ENCODE data around the gene DLX3.
"Not testable (repeated sequence)": the region's sequence is repeated elsewhere in the genome, so short reads cannot be mapped to it uniquely, and the experiment has no call there.

The DLX3 gene

DNA sequence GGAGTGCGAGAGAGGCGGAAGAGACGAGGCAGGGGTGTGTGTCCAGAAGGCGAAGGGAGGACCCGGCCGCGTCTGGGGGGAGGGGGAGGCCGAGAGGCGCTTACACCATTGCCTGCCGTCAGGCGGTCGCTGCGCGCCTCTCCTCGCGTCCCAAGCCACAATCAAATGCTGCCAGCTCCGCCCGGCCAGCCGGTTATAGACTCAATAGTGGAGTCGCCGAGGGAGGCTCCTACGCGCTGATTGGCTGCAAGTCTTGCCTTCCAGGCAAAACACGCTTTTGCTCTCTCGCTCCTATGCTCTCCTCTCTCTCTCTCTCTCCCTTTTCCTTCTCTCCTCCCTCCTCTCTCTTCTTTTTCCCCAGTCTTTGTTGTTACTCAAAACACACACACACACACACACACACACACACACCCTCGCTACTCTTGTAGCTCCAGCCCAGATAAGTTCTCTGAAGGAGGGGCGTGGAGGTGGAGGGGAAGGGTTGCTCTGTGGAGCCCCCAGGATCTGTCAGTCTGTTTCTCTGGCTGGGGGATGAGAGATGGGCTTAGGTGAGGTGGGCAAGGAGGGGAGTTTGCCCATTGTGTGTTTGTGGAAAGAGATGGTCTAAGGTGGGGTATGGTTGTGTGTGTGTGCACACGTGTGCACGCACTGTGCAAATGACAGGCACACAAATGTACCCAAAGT is at the start of gene DLX3:
Gene DLX3 (minus strand): TSS at position 170 of the 684 bp plus-strand sequence. CDS start 226 bp downstream, outside the sequence.
- no peak for DNase-seq (ENCODE audit: low spot score)

GRCh38 chr17:50044483-50044882 is 49.5 kb upstream of the DLX3 start:
- no peak for DNase-seq (ENCODE audit: low spot score)

GRCh38 chr17:50043290-50044148 is 48.5 kb upstream of the DLX3 start:
- no peak for DNase-seq (ENCODE audit: low spot score)

DNA sequence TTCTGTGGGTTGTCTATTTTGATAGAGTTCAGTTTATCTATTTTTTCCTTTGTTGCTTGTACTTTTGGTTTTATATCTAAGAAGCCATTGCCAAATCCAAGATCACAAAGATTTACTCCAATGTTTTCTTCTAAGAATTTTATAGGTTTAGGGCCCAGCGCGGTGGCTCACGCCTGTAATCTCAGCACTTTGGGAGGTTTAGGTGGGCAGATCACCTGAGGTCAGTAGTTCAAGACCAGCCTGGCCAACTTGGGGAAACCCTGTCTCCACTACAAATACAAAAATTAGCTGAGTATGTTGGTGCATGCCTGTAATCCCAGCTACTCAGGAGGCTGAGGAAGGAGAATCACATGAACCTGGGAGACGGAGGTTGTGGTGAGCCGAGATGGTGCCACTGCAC is 47.2 kb upstream of the DLX3 start:
- no peak for DNase-seq (ENCODE audit: low spot score)

GRCh38 chr17:50040496-50040895 is 45.5 kb upstream of the DLX3 start:
- not testable (repeated sequence) for DNase-seq (ENCODE audit: low spot score)

DNA sequence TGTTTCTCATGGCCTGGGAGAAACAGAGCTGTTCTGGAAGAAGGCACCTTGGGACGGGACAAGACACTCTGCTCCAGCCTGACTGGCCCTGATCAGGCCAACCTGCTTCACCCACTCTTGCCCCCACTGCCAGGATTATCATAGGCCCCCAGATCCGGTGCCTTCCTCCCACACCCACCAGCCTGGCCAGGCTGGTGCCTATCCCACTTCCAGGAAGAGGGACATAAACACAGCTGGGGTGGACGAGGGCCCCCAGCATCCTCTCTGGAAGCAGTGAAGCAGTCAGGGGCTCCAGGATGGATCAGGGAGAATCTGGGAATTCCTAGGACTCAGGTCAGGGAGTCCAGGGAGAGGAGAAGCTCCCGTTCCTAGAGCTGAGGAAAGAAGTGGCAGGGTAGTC is 44.0 kb upstream of the DLX3 start:
- no peak for DNase-seq (ENCODE audit: low spot score)

DNA sequence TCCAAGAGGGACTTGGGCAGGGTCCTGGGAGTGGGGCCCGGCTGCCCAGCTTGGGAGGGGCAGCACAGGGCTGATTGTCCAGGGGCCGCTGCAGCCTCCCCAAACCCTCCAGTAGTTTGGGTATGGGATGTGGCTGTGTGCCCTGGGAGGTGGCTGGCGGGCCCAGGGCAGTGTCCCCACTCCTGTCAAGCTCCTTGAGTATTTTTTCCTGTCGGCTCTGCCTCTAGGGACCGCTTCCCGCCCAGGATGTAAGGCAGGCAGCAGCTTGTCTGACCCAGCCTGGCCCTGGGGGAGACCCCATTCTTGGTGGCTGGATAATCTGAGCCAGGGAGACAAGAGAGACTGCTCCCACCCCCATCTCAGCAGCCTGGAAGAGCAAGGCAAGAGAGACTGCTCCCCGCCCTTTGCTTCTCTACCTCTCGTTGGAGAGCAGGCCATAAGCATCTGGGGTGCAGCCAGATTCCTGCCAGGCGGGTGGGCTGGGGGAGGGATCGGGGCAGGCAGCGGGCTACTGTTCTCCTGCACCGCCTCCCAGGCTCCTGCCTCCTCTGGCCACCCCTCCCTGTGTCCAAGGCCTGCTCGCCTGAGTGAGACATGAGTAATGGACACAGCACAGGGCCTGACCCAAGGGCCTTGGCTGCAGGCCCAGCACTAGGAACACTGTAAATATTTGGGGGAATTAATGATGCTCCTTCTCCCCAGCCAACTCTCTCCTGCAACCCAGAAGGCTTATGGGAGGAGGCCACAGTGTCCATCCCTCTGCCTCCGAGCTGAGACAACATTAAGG is 42.5 kb upstream of the DLX3 start:
- DNase-seq (ENCODE audit: low spot score): no peak

- DNase-seq (ENCODE audit: low spot score): no peak
Measured at GRCh38 chr17:50036455-50037261, 41.6 kb upstream of the DLX3 start.

DNA sequence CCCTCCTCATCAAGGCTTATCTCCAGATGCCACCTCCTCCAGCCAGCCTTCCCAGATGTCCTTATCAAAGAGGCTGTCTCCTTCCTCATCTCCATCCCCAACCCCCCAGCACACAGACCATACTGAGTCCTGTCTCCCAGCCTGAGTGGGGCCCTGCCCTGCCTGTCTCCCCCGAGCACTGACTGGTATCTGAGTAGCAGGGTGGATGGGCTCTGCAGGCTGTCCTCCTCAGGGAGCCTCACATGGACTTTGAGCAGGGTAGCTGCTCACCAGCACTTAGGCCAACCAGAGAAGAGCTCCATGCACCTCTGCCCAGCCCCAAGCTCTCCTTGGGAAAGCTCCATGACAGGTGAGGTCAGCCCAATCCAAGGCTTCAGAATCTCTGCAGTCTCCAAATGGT is 40.9 kb upstream of the DLX3 start:
- DNase-seq (ENCODE audit: low spot score): no peak

GRCh38 chr17:50035421-50035879 is 40.4 kb upstream of the DLX3 start:
- DNase-seq (ENCODE audit: low spot score): no peak

DNA sequence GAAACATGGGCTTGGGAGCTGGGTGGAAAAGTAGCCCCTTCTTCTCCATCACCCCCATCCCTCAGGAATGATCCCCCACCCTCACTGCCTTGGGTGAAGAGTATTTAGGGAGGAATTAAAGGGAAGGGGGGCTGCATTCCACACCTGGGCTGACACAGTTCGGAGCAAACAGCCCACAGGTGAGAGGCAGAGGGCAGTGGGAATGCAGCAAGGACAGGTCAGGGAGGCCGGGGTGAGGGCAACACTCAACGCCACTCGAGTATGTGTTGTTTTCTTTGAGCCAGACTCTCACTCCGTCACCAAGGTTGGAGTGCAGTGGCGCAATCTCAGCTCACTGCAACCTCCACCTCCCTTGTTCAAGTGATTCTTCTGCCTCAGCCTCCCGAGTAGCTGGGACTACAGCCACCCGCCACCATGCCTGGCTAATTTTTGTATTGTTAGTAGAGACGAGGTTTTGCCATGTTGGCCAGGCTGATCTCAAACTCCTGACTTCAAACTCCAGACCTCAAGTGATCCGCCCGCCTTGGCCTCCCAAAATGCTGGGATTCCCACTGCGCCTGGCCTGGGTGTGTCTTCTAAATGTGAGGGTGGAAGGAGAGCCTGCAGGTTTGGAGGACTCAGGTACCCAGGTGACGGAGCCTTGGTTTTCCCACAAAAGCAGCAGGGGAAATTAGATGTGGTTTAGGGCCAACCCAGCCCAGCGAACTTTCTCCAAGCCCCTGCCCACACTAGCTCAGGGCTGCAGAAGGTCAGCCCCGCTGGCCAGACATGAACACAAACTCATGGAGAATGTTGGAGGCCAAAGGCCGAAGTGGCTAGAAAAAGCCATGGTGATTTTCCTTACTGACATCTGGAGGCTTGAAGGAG is 39.7 kb upstream of the DLX3 start:
- DNase-seq (ENCODE audit: low spot score): no peak

GRCh38 chr17:50033316-50033715 is 38.3 kb upstream of the DLX3 start:
- DNase-seq (ENCODE audit: low spot score): no peak

- no peak for DNase-seq (ENCODE audit: low spot score)
Measured at GRCh38 chr17:50029185-50029584, 34.2 kb upstream of the DLX3 start.

DNA sequence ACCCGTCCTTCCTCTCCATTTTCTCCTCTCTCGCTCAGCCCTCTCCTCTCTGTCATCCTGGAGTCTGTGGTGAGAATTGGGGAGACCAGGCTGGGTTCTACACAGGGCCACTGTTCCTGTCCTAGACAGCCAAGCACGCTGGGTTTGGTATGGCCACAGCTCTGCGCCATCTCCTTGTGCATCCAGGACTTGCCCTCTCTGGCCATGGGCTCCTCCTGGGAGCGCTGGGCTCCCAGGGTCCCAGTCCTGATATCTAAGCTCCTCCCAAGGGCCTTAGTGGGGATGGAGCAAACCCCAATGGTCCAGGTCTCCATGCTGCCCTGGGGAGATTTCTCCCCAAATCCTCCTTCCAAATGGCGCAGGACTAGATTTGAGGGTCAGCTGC is 33.7 kb upstream of the DLX3 start:
- no peak for DNase-seq (ENCODE audit: low spot score)

GRCh38 chr17:50027881-50028735 is 33.1 kb upstream of the DLX3 start:
- DNase-seq (ENCODE audit: low spot score): no peak

DNA sequence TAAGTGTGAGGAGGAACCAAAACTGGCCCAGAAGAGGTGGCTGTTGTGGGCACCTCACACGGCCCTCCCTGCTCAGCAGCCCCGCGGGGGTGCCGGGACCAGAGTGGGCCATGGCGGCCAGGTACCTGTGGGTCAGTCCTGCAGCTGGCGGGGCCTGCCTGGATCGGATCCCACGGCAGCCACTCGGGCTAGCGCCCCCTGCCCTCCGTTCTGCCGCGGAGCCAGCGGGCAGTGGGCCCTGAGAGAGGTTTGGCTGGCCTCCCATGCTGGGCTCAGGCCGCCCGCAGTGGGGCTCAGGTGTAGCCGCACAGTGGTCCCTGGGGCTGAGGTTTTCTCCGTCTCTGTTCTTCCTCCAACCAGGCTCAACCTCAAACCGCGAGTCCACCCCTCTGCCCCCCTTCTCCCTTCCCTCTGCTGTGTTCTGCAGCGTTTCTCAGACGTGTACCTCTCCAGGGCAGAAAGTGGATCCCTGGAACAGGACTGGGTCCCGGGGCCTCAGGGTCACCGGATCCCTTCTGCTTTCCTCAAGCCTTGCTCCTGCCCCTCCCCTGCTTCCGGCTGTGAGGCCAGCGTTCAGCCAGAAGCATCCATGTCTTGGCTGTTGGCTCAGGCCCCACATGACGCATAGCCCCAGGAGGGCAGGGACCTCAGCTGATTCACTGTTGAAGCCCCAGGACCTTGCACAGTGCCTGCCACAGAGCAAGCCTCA is 32.3 kb upstream of the DLX3 start:
- DNase-seq (ENCODE audit: low spot score): no peak

GRCh38 chr17:50026837-50027171 is 31.8 kb upstream of the DLX3 start:
- DNase-seq (ENCODE audit: low spot score): peak; percentile 54

- no peak for DNase-seq (ENCODE audit: low spot score)
Measured at GRCh38 chr17:50026046-50026675, 31.1 kb upstream of the DLX3 start.

DNA sequence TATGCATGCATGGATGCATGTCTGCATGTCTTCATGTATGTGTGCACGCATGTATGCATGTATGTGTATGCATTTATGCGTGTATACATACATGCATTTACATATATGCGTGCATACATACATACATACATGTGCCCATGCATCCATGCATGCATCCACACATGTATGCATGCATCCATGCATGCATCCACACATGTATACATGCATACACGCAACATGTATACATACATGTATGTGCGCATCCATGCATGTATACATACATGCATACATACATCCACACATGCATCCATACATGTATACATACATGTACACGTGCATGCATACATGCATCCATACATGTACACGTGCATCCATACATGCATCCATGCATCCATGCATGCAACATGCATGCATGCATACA is 29.8 kb upstream of the DLX3 start:
- DNase-seq (ENCODE audit: low spot score): no peak

All from hematopoietic multipotent progenitor cell treated with erythropoietin and hydrocortisone succinate and interleukin-3 and kit ligand, for 17 days (in vitro differentiated cells).